GM23248 (cell line): ENCODE results near the gene COX6A1. TPM values are rescaled to one million over a fixed set of nuclear protein-coding genes. Genes with fewer than 3 reads are reported as not detected.

Experiments used
- DNase-seq: peaks from one replicate; pipeline ENCODE4 v3.0.0-alpha.2; 2015
- H2AFZ ChIP-seq: fragments of 200-600 bp; sonication (generic); 2 replicates; pipeline ENCODE4 v1.6.1; 2016; ENCODE audit warnings: antibody characterized with exemption
- H3F3A ChIP-seq: fragments of 200-600 bp; sonication (generic); 2 replicates; pipeline ENCODE4 v1.6.1; 2016; ENCODE audit warnings: mild to moderate bottlenecking, antibody characterized with exemption, mixed run types; ENCODE audit not compliant: insufficient read depth
- H3K27ac ChIP-seq: fragments of 200-600 bp; sonication (generic); 2 replicates; pipeline ENCODE4 v1.5.1; 2016; ENCODE audit warnings: mild to moderate bottlenecking
- H3K27me3 ChIP-seq: fragments of 200-600 bp; sonication (generic); replicated peaks from 2 replicates; pipeline ENCODE4 v1.6.1; 2016; ENCODE audit warnings: mild to moderate bottlenecking; ENCODE audit not compliant: insufficient read depth
- H3K36me3 ChIP-seq: fragments of 200-600 bp; sonication (generic); 2 replicates; pipeline ENCODE4 v1.6.1; 2016; ENCODE audit warnings: low read depth, mild to moderate bottlenecking
- H3K4me1 ChIP-seq: fragments of 200-600 bp; sonication (generic); 2 replicates; pipeline ENCODE4 v1.6.1; 2016; ENCODE audit warnings: mild to moderate bottlenecking; ENCODE audit not compliant: insufficient read depth
- H3K4me2 ChIP-seq: fragments of 200-600 bp; sonication (generic); one replicate; pipeline ENCODE4 v1.6.1; 2016; ENCODE audit warnings: mild to moderate bottlenecking; ENCODE audit not compliant: unreplicated experiment
- H3K4me3 ChIP-seq: fragments of 200-600 bp; sonication (generic); 2 replicates; pipeline ENCODE4 v1.5.1; 2016; ENCODE audit warnings: mild to moderate bottlenecking
- H3K79me2 ChIP-seq: fragments of 200-600 bp; sonication (generic); 2 replicates; pipeline ENCODE4 v1.6.1; 2016; ENCODE audit warnings: mild to moderate bottlenecking; ENCODE audit not compliant: insufficient read depth
- H3K9ac ChIP-seq: fragments of 200-600 bp; sonication (generic); 2 replicates; pipeline ENCODE4 v1.6.1; 2016; ENCODE audit warnings: mild to moderate bottlenecking
- H3K9me2 ChIP-seq: fragments of 200-600 bp; sonication (generic); 2 replicates; pipeline ENCODE4 v1.6.1; 2016; ENCODE audit warnings: mixed run types, mild to moderate bottlenecking, moderate library complexity; ENCODE audit not compliant: insufficient read depth
- H3K9me3 ChIP-seq: fragments of 200-600 bp; sonication (generic); one replicate; pipeline ENCODE4 v1.6.1; 2017; ENCODE audit warnings: low read depth
- H4K20me1 ChIP-seq: fragments of 200-600 bp; sonication (generic); 2 replicates; pipeline ENCODE4 v1.6.0; 2016; ENCODE audit not compliant: insufficient read depth
- EZH2 ChIP-seq: fragments of 200-600 bp; sonication (generic); IDR thresholded peaks from 2 replicates; pipeline ENCODE4 v1.6.1; 2018; ENCODE audit warnings: antibody characterized with exemption, mild to moderate bottlenecking; ENCODE audit not compliant: insufficient read depth, poor library complexity, severe bottlenecking
- EZH2phosphoT487 ChIP-seq: fragments of 200-600 bp; sonication (generic); IDR thresholded peaks from 2 replicates; pipeline ENCODE4 v1.6.1; 2018; ENCODE audit warnings: antibody characterized with exemption, moderate library complexity, mild to moderate bottlenecking, low read depth; ENCODE audit not compliant: insufficient read depth
- WGBS, 2 experiments: methylation state at CpG; one replicate each; pipeline ENCODE4 v1.1.6; 2015 to 2017; ENCODE audit warnings: low lambda C conversion rate in 2 of 2, low coverage in 1 of 2; ENCODE audit errors: missing lambda C conversion rate in 2 of 2; 5-methylcytosine and 5-hydroxymethylcytosine counted together
- in situ Hi-C: fragments of 300-500 bp; cut with MboI; formaldehyde crosslinking; loops from 2 replicates; pipeline ENCODE4 v1.15.0; 2020
- polyA plus RNA-seq: library from polyadenylated mRNA; unstranded; fragments of >200 nt; fragmentation: Nextera tagmentation; extraction: Ambion mirVana; gene quantifications from 2 replicates; pipeline ENCODE4 v1.2.1, GENCODE V29; 2016
- total RNA-seq: library from RNA; depleted of rRNA; stranded (reverse); fragments of >200 nt; shearing (Covaris generic); gene quantifications from 2 replicates; pipeline ENCODE4 v1.2.3, GENCODE V29; 2014

Gene COX6A1
- total and polyA plus RNA-seq, 2 experiments from 2014 or later, result 358 to 806 TPM

DNA sequence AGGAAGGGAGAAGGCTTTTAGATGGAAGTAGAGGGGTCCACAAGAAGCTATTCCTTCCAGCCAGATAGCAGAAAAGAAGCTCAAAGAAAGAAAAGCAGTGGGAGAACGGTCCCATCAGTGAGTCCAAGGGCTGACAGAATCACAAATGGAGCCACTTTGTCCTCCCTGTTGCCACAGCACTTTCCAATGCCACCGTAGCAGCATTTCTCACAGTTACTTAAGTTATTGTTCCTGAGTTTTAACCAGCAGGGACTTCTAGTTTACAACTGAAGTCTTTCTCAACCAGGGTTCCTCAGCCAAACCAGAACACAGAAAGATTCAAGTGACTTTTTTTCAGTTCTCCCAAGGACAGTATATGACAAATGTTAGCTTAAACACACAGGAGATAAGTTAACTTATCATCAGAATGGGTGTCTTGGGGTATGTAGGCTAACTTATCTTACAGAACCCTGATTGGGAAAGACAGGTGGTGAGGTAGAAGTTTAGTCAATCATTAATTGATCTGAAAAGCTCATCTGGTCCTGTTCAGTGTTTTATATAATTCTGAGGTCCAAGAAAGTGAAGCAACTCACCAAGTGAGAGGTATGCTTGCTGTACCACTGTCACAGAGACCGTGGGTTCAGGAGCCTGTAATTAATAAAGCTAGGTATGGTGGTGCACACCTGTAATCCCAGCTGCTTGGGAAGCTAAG lies 15.3 kb downstream of the COX6A1 start:
- DNase-seq, result no peak
- peaks cover 32% of the 10 kb centered on the region for H3F3A ChIP-seq
- H3K27ac ChIP-seq, result no peak overlapping the region
- no peaks in the 10 kb centered on the region for H3K27me3 ChIP-seq
- H2AFZ ChIP-seq, result no peak overlapping the region
- no peak overlapping the region for H3K4me2 ChIP-seq
- in situ Hi-C loops, result no loop called here
- peaks cover 51% of the 10 kb centered on the region for H3K79me2 ChIP-seq
- H3K36me3 ChIP-seq, result peaks cover 16% of the 10 kb centered on the region
- WGBS, 2 experiments, result 96 to 100% methylated on average over 3 of the region's 3 CpGs
- no peaks in the 10 kb centered on the region for H3K9me2 ChIP-seq
- H3K9me3 ChIP-seq, result no peaks in the 10 kb centered on the region
- H3K4me1 ChIP-seq, result no peaks in the 10 kb centered on the region
- no peak overlapping the region for H3K9ac ChIP-seq
- H3K4me3 ChIP-seq, result no peak overlapping the region
- TF ChIP-seq EZH2phosphoT487 (no peak), EZH2 (no peak)
- H4K20me1 ChIP-seq, result no peaks in the 10 kb centered on the region

DNA sequence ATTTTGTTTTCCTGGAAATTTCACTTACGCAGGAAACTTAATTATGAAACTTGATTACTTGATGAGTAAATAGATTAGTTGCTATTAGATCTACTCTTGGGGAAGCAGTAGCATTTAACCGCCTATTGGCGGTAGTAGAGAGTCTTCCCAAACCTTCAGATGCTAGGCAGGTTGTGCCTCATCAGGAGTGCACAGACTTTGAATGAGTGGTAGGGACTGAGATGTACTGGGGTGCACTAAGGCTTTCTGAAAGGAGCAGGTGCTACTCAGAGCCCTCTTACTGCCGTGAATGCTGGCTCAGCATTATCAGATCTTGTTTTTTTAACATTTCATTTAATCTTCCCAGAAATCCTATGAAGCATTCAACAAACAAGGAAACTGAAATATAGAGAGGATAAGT lies 16.1 kb downstream of the COX6A1 start:
- peak; percentile 63 for DNase-seq
- no peaks in the 10 kb centered on the region for H3K4me1 ChIP-seq
- H4K20me1 ChIP-seq, result no peaks in the 10 kb centered on the region
- H3K79me2 ChIP-seq, result peaks cover 51% of the 10 kb centered on the region
- no peaks in the 10 kb centered on the region for H3K9me2 ChIP-seq
- H3K27ac ChIP-seq, result no peak overlapping the region
- peaks cover 33% of the 10 kb centered on the region for H3F3A ChIP-seq
- TF ChIP-seq EZH2phosphoT487, result no peak
- no peak for TF ChIP-seq EZH2
- H3K9ac ChIP-seq, result no peak overlapping the region
- no peak overlapping the region for H2AFZ ChIP-seq
- 79 to 82% methylated on average over 4 of the region's 4 CpGs for WGBS, 2 experiments
- peaks cover 23% of the 10 kb centered on the region for H3K36me3 ChIP-seq
- H3K27me3 ChIP-seq, result no peaks in the 10 kb centered on the region
- H3K4me2 ChIP-seq, result no peak overlapping the region
- in situ Hi-C loops, result no loop called here
- no peaks in the 10 kb centered on the region for H3K9me3 ChIP-seq
- no peak overlapping the region for H3K4me3 ChIP-seq

DNA sequence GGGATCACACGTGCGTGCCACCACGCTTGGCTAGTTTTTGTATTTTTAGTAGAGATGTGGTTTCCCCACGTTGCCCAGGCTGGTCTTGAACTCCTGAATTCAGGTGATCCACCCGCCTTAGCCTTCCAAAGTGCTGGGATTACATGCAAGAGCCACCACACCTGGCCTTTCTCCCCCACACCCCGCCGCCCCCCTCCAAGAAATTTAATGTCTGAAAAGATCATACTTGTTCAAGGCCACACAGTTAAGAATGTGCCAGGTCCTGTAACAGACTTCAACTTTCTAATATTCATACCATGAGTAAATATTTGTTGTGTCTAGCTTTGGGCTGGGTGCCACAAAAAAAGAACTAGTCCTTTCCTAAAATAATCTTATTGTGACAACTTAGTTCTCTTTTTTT lies 17.4 kb downstream of the COX6A1 start:
- Histone ChIP-seq H3F3A (peaks cover 43% of the 10 kb centered on the region), H3K9me3 (no peaks in the 10 kb centered on the region), H3K4me2 (no peak overlapping the region), H3K4me1 (no peaks in the 10 kb centered on the region), H3K9me2 (no peaks in the 10 kb centered on the region), H4K20me1 (0 out of 2 replicates have a peak, but pooled peaks cover 2% of the 10 kb centered on the region), H3K27me3 (no peaks in the 10 kb centered on the region), H3K4me3 (no peak overlapping the region), H3K79me2 (peaks cover 48% of the 10 kb centered on the region), H2AFZ (no peak overlapping the region), H3K36me3 (peaks cover 34% of the 10 kb centered on the region), H3K9ac (no peak overlapping the region), H3K27ac (no peak overlapping the region)
- no peak for DNase-seq
- in situ Hi-C loops, result no loop called here
- TF ChIP-seq EZH2phosphoT487 (no peak), EZH2 (no peak)
- 79 to 84% methylated on average over 7 of the region's 7 CpGs for WGBS, 2 experiments

DNA sequence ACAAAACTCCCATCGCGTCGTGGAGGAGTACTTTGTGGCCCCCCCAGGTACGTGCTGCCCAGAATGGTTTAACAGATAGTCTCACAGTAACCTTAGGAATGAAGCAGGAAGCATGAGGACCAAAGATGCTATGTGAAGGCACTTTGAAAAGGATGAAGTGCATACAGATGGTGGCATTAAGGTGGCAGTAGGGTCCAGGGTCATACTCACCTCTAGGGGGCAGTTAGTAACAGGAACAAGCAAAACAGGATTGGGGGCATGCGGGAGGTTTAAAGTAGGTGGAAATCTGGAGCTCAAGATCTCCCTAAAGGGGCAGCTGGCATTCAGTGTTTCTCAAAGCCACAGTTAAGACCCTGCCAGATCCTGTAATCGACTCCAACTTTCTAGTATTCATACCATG lies 19.2 kb downstream of the COX6A1 start:
- H3K4me3 ChIP-seq, result no peak overlapping the region
- in situ Hi-C loops, result no loop called here
- H3K4me2 ChIP-seq, result no peak overlapping the region
- DNase-seq, result peak; percentile 14
- no peaks in the 10 kb centered on the region for H3K4me1 ChIP-seq
- no peaks in the 10 kb centered on the region for H3K9me2 ChIP-seq
- TF ChIP-seq EZH2 (no peak), EZH2phosphoT487 (no peak)
- no peaks in the 10 kb centered on the region for H3K27me3 ChIP-seq
- H3K27ac ChIP-seq, result no peak overlapping the region
- WGBS, 2 experiments, result 78 to 79% methylated on average over 6 of the region's 6 CpGs
- H2AFZ ChIP-seq, result no peak overlapping the region
- H4K20me1 ChIP-seq, result 0 out of 2 replicates have a peak, but pooled peaks cover 4% of the 10 kb centered on the region
- no peak overlapping the region for H3K9ac ChIP-seq
- peaks cover 59% of the 10 kb centered on the region for H3F3A ChIP-seq
- H3K9me3 ChIP-seq, result no peaks in the 10 kb centered on the region
- peaks cover 48% of the 10 kb centered on the region for H3K36me3 ChIP-seq
- H3K79me2 ChIP-seq, result peaks cover 54% of the 10 kb centered on the region

DNA sequence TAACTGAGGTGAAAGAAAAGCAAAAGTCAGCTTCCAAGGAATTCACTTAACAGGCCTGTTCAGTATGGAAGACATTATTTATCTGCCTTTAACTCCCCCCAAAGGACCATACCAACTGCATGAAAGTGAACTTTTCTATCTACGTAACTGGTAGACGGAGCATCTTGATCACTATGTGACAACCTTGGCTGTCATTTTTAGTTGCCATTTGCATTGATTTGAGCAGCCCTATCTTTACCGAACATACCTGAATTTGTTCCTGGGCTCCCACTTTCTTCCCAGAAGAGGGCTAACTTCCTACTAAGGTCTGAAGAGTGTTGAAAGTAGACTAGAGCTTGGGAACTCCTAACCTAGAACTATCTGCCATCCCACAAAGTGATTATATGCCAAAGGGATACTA lies 22.2 kb downstream of the COX6A1 start:
- H3K27ac ChIP-seq, result no peak overlapping the region
- peaks cover 61% of the 10 kb centered on the region for H3F3A ChIP-seq
- H3K9me3 ChIP-seq, result no peaks in the 10 kb centered on the region
- H4K20me1 ChIP-seq, result 0 out of 2 replicates have a peak, but pooled peaks cover 4% of the 10 kb centered on the region
- peaks cover 74% of the 10 kb centered on the region for H3K36me3 ChIP-seq
- H3K9ac ChIP-seq, result no peak overlapping the region
- 94 to 100% methylated on average over 3 of the region's 3 CpGs for WGBS, 2 experiments
- no peaks in the 10 kb centered on the region for H3K4me1 ChIP-seq
- H3K4me3 ChIP-seq, result no peak overlapping the region
- no peaks in the 10 kb centered on the region for H3K9me2 ChIP-seq
- H3K4me2 ChIP-seq, result no peak overlapping the region
- H3K79me2 ChIP-seq, result peaks cover 67% of the 10 kb centered on the region
- TF ChIP-seq EZH2phosphoT487 (no peak), EZH2 (no peak)
- H2AFZ ChIP-seq, result no peak overlapping the region
- DNase-seq, result no peak
- in situ Hi-C loops, result no loop called here
- no peaks in the 10 kb centered on the region for H3K27me3 ChIP-seq
